Esophagus muscularis mucosa (tissue), 4 donors: Measurements from ENCODE around the gene PPP2R1A. TPM values are rescaled to one million over a fixed set of nuclear protein-coding genes. Genes with fewer than 3 reads are reported as not detected.

Experiments used
- DNase-seq: peaks from one replicate; pipeline ENCODE4 v3.0.0-alpha.2; 2017; ENCODE audit errors: extremely low spot score
- H3K27ac ChIP-seq, 4 donors: fragments of 200-600 bp; sonication (generic); replicated peaks in 1 of 4; 1 replicate in 3 of 4; 2 replicates in 1 of 4; pipeline ENCODE4 v1.5.1; 2016 to 2019; ENCODE audit warnings: mild to moderate bottlenecking in 1 of 4
- H3K27me3 ChIP-seq, 4 donors: fragments of 200-600 bp; sonication (generic); one replicate each; pipeline versions ENCODE4 v1.5.1 to v1.6.0; 2016 to 2019
- H3K36me3 ChIP-seq, 4 donors: fragments of 200-600 bp; sonication (generic); one replicate each; pipeline ENCODE4 v1.5.1; 2016 to 2019
- H3K4me1 ChIP-seq, 4 donors: fragments of 200-600 bp; sonication (generic); one replicate each; pipeline ENCODE4 v1.5.1; 2016 to 2019
- H3K4me3 ChIP-seq, 4 donors: fragments of 200-600 bp; sonication (generic); 1 replicate in 2 of 4; 2 replicates in 2 of 4; pipeline ENCODE4 v1.5.1; 2016 to 2019; ENCODE audit warnings: mild to moderate bottlenecking in 4 of 4, moderate library complexity in 1 of 4
- H3K9me3 ChIP-seq, 4 donors: fragments of 200-600 bp; sonication (generic); 1 replicate in 3 of 4; 2 replicates in 1 of 4; pipeline ENCODE4 v1.5.1; 2016 to 2019
- EP300 ChIP-seq: sonication (generic); formaldehyde crosslinking; IDR thresholded peaks from one replicate; pipeline ENCODE4 v1.6.1; 2017; ENCODE audit warnings: antibody characterized with exemption
- POLR2A ChIP-seq: fragments of 450-650 bp; IDR thresholded peaks from one replicate; pipeline ENCODE4 v1.6.1; 2017; ENCODE audit warnings: antibody characterized with exemption, moderate library complexity, mild to moderate bottlenecking, low read depth
- POLR2AphosphoS5 ChIP-seq, 2 donors: sonication (generic); formaldehyde crosslinking; IDR thresholded peaks; one replicate each; pipeline ENCODE4 v1.6.1; 2017; ENCODE audit warnings: antibody characterized with exemption in 2 of 2
- WGBS: methylation state at CpG from one replicate; pipeline ENCODE4 v1.1.5; 2018; 5-methylcytosine and 5-hydroxymethylcytosine counted together
- intact Hi-C: fragments of 100-400 bp; cut with DNase I; formaldehyde crosslinking; loops from one replicate; pipeline ENCODE4 v1.15.1; 2023
- total RNA-seq, 4 donors: library from RNA; depleted of rRNA; stranded (reverse); fragments of >200 nt; gene quantifications; one replicate each; pipeline versions ENCODE4 v1.1.0 to v1.2.1, GENCODE V29; 2016
- TF ChIP-seq, protein P1 (sequence below), 3 experiments: fragments of 200-600 bp in 2 of 3; fragments of 450-650 bp in 1 of 3; sonication (generic) in 2 of 3; IDR thresholded peaks; one replicate each; pipeline ENCODE4 v1.5.1; 2017 to 2019; ENCODE audit warnings: antibody characterized with exemption in 3 of 3, mild to moderate bottlenecking in 2 of 3, moderate library complexity in 1 of 3

The PPP2R1A gene
- 100 to 1,000 TPM; 192 to 304 (median 221) TPM for total RNA-seq

GRCh38 chr19:52189735-52190486 lies at the start of gene PPP2R1A:
PPP2R1A (plus strand) TSS chr19:52190052; CDS start chr19:52190097, 45 bp downstream.
- peak; percentile 100 for DNase-seq
- TF ChIP-seq EP300 (no peak), POLR2A (peak; percentile 89), POLR2AphosphoS5 (IDR thresholded peaks at IDR 0.05) (peak; percentile 48 to 96)
- TF ChIP-seq, protein P1, sequence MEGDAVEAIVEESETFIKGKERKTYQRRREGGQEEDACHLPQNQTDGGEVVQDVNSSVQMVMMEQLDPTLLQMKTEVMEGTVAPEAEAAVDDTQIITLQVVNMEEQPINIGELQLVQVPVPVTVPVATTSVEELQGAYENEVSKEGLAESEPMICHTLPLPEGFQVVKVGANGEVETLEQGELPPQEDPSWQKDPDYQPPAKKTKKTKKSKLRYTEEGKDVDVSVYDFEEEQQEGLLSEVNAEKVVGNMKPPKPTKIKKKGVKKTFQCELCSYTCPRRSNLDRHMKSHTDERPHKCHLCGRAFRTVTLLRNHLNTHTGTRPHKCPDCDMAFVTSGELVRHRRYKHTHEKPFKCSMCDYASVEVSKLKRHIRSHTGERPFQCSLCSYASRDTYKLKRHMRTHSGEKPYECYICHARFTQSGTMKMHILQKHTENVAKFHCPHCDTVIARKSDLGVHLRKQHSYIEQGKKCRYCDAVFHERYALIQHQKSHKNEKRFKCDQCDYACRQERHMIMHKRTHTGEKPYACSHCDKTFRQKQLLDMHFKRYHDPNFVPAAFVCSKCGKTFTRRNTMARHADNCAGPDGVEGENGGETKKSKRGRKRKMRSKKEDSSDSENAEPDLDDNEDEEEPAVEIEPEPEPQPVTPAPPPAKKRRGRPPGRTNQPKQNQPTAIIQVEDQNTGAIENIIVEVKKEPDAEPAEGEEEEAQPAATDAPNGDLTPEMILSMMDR (IDR thresholded peaks at IDR 0.05) = no peak
- no peaks in the 10 kb centered on the region for H3K27me3 ChIP-seq
- peak within 1 kb of the TSS; percentile 94 to 97 (median 96) for H3K27ac ChIP-seq
- WGBS = 2% methylated on average over 53 of the region's 70 CpGs
- H3K36me3 ChIP-seq = peaks cover 0 to 11% (median 6%) of the 10 kb centered on the region in 4 donors
- peak within 1 kb of the TSS; percentile 63 to 86 (median 79) for H3K4me3 ChIP-seq
- H3K4me1 ChIP-seq = peaks cover 47 to 55% (median 52%) of the 10 kb centered on the region in 4 donors
- no peaks in the 10 kb centered on the region for H3K9me3 ChIP-seq
- intact Hi-C loops = loop anchor here (1.0 kb wide), 1 partner anchor 51 kb away; the partner anchor contains the start of gene ZNF616

DNA sequence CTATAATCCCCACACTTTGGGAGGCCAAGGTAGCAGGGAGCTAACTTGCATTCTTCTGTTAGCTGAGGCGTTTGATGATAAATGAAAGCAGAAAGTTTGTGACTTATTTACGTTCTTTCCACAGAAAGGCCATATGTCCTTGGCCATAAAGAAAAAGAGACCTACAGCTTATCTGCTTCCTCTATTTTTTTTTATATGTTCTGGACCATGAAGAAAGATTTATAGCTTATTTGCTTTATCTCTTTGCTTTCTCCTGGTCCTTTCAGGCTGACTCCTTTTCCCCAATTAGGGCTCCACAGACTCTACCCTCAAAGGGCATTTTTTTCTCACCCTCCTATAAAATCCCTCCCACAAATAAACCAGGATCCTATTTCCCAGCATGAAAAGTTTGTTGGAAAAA lies 48.6 kb upstream of the PPP2R1A start:
- DNase-seq = no peak
- WGBS = 90% methylated on average over 2 of the region's 2 CpGs
- H3K4me1 ChIP-seq = peaks cover 12 to 26% (median 20%) of the 10 kb centered on the region in 4 donors
- H3K9me3 ChIP-seq = no peaks in the 10 kb centered on the region
- no peak overlapping the region for H3K27ac ChIP-seq
- H3K36me3 ChIP-seq = no peaks in the 10 kb centered on the region
- intact Hi-C loops = no loop called here
- H3K27me3 ChIP-seq = no peaks in the 10 kb centered on the region
- no peak for TF ChIP-seq POLR2A
- no peak for TF ChIP-seq EP300
- TF ChIP-seq, protein P1 (IDR thresholded peaks at IDR 0.05) = no peak
- no peak for TF ChIP-seq POLR2AphosphoS5 (IDR thresholded peaks at IDR 0.05)
- H3K4me3 ChIP-seq = no peak overlapping the region

DNA sequence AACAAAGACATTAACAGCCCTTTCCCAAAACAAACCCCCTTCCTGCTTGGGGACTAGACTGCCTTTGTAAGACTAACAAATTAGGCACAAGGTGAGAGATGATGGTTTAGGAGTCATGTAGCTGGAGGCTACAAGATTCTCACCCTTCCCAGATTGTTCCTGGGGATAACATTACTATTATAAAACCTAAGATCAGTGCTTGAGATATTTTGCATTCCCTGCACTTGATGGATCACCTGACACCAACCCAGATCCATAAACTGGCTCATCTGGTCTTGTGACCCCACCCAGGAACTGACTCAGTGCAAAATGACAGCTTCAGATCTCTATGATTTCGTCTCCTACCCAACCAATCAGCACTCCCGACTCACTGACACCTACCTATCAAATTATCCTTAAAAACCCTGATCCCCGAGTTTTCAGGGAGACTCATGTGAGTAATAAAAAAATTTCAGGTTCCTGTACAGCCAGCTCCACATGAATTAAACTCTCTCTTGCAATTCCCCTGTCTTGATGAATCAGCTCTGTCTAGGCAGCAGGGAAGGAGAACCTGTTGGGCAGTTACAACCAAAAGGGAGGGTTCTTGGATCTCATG lies 47.8 kb upstream of the PPP2R1A start:
- no peaks in the 10 kb centered on the region for H3K36me3 ChIP-seq
- intact Hi-C loops = no loop called here
- TF ChIP-seq POLR2A (no peak), POLR2AphosphoS5 (IDR thresholded peaks at IDR 0.05) (no peak), EP300 (no peak)
- TF ChIP-seq, protein P1 (IDR thresholded peaks at IDR 0.05) = no peak

DNA sequence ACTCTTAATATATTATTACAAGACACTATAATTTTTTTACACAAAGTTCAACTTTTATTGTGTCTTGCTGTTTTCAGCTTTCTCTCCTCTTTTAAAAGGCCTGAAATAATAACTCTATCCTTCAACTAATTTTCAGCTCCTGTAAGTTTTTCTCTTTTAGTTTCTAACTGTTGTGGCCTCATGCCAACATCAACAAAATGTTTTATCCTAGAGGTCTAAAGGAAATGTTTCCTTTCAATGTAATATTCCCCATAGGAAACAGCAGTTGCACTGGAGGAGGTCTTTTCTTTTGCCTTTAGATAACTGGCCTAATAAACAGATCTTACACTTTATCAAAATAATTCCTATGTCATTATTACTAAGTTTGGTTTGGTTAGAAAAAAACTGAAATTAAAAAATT lies 41.6 kb upstream of the PPP2R1A start:
- no peak for DNase-seq

More for the DNA sequence above, 47.8 kb upstream of the PPP2R1A start:
- Histone ChIP-seq H3K27me3 (no peaks in the 10 kb centered on the region), H3K4me1 (peaks cover 12 to 26% (median 20%) of the 10 kb centered on the region in 4 donors), H3K27ac (no peak overlapping the region), H3K4me3 (no peak overlapping the region), H3K9me3 (no peaks in the 10 kb centered on the region)
- DNase-seq = no peak
- WGBS = 79% methylated on average over 3 of the region's 3 CpGs

More for the DNA sequence above, 41.6 kb upstream of the PPP2R1A start:
- H3K4me3 ChIP-seq = no peak overlapping the region
- H3K27me3 ChIP-seq = no peaks in the 10 kb centered on the region
- intact Hi-C loops = no loop called here
- H3K4me1 ChIP-seq = no peaks in the 10 kb centered on the region
- TF ChIP-seq, protein P1 (IDR thresholded peaks at IDR 0.05) = no peak
- TF ChIP-seq POLR2AphosphoS5 (IDR thresholded peaks at IDR 0.05) = no peak
- no peak overlapping the region for H3K27ac ChIP-seq
- H3K9me3 ChIP-seq = no peaks in the 10 kb centered on the region
- peaks cover 0 to 3% (median 0%) of the 10 kb centered on the region in 4 donors for H3K36me3 ChIP-seq
